Vagina (tissue), 2 donors: ENCODE results near the gene TK2. TPM values are rescaled to one million over a fixed set of nuclear protein-coding genes. Genes with fewer than 3 reads are reported as not detected.

Source experiments
- DNase-seq, 2 donors: peaks; one replicate each; pipeline ENCODE4 v3.0.0-alpha.2; 2017; ENCODE audit errors: extremely low spot score in 2 of 2
- H3K27ac ChIP-seq: fragments of 200-600 bp; sonication (generic); one replicate; pipeline ENCODE4 v1.5.1; 2019
- H3K27me3 ChIP-seq: fragments of 200-600 bp; sonication (generic); one replicate; pipeline ENCODE4 v1.5.1; 2019
- H3K36me3 ChIP-seq, 2 donors: fragments of 200-600 bp; sonication (generic); one replicate each; pipeline ENCODE4 v1.5.1; 2017 to 2019
- H3K4me1 ChIP-seq: fragments of 200-600 bp; sonication (generic); one replicate; pipeline ENCODE4 v1.5.1; 2019
- H3K4me3 ChIP-seq, 2 donors: fragments of 200-600 bp; sonication (generic); 1 replicate in 1 of 2; 2 replicates in 1 of 2; pipeline ENCODE4 v1.5.1; 2016 to 2019
- H3K9me3 ChIP-seq: fragments of 200-600 bp; sonication (generic); one replicate; pipeline ENCODE4 v1.5.1; 2019
- CTCF ChIP-seq, 3 experiments: fragments of 450-650 bp in 2 of 3; fragments of 200-600 bp in 1 of 3; sonication (generic) in 1 of 3; IDR thresholded peaks; one replicate each; pipeline ENCODE4 v1.5.1; 2017 to 2019; ENCODE audit warnings: antibody characterized with exemption in 3 of 3, mild to moderate bottlenecking in 2 of 3, moderate library complexity in 2 of 3
- POLR2A ChIP-seq, 2 donors: fragments of 450-650 bp; IDR thresholded peaks; one replicate each; pipeline ENCODE4 v1.6.1; 2017; ENCODE audit warnings: antibody characterized with exemption in 2 of 2, mild to moderate bottlenecking in 2 of 2, moderate library complexity in 2 of 2
- POLR2AphosphoS5 ChIP-seq, 2 donors: sonication (generic); formaldehyde crosslinking; IDR thresholded peaks; one replicate each; pipeline ENCODE4 v1.9.0; 2017; ENCODE audit warnings: antibody characterized with exemption in 2 of 2, mild to moderate bottlenecking in 2 of 2, low read depth in 1 of 2; ENCODE audit not compliant: insufficient read depth in 1 of 2
- intact Hi-C: fragments of 100-400 bp; cut with DNase I; formaldehyde crosslinking; loops from one replicate; pipeline ENCODE4 v1.15.1; 2023
- total RNA-seq: library from RNA; depleted of rRNA; stranded (reverse); fragments of >200 nt; gene quantifications from one replicate; pipeline ENCODE4 v1.2.3, GENCODE V29; 2016

TK2 gene
- total RNA-seq, 1 donor from 2014 or later = 43.2 TPM

- Histone ChIP-seq H3K4me1 (peaks cover 40% of the 10 kb centered on the region), H3K27me3 (no peaks in the 10 kb centered on the region), H3K9me3 (no peaks in the 10 kb centered on the region), H3K4me3 (no peak overlapping the region), H3K36me3 (peaks cover 0 to 20% of the 10 kb centered on the region in 2 donors), H3K27ac (peak overlapping the region; percentile 50)
- DNase-seq = peak in 1 of 2 donors; percentile 88
- TF ChIP-seq POLR2AphosphoS5 (IDR thresholded peaks at IDR 0.05; ENCODE audit: insufficient read depth in 1 of 2, low read depth in 1 of 2) (peak in 1 of 2 donors; percentile 54), POLR2A (IDR thresholded peaks at IDR 0.05) (no peak), CTCF (IDR thresholded peaks at IDR 0.05) (no peak)
- intact Hi-C loops = loop anchor here (10.0 kb wide), 1 partner anchor 83 kb away; the partner anchor contains the start of gene CMTM3
These were observed 27.8 kb downstream of the TK2 start for GRCh38 chr16:66521951-66522771.

- H3K4me3 ChIP-seq = no peak overlapping the region
- peaks cover 0 to 14% of the 10 kb centered on the region in 2 donors for H3K36me3 ChIP-seq
- no peak for DNase-seq
- peaks cover 47% of the 10 kb centered on the region for H3K4me1 ChIP-seq
- no peaks in the 10 kb centered on the region for H3K27me3 ChIP-seq
- TF ChIP-seq CTCF (IDR thresholded peaks at IDR 0.05) (no peak), POLR2AphosphoS5 (IDR thresholded peaks at IDR 0.05; ENCODE audit: insufficient read depth in 1 of 2, low read depth in 1 of 2) (no peak), POLR2A (IDR thresholded peaks at IDR 0.05) (no peak)
- H3K9me3 ChIP-seq = no peaks in the 10 kb centered on the region
- intact Hi-C loops = loop anchor here (10.0 kb wide), 1 partner anchor 84 kb away; the partner anchor contains the start of gene CMTM3
- H3K27ac ChIP-seq = peak overlapping the region; percentile 50
These were observed 28.6 kb downstream of the TK2 start for GRCh38 chr16:66521252-66521713.

- intact Hi-C loops = loop anchor here (10.0 kb wide), 1 partner anchor 84 kb away; the partner anchor contains the start of gene CMTM3
These were observed 29.3 kb downstream of the TK2 start for GRCh38 chr16:66520406-66521170.

More at GRCh38 chr16:66520406-66521170, 29.3 kb downstream of the TK2 start:
- Histone ChIP-seq H3K27ac (peak overlapping the region; percentile 50), H3K27me3 (no peaks in the 10 kb centered on the region), H3K36me3 (peaks cover 0 to 7% of the 10 kb centered on the region in 2 donors), H3K4me3 (no peak overlapping the region), H3K9me3 (no peaks in the 10 kb centered on the region), H3K4me1 (peaks cover 54% of the 10 kb centered on the region)
- no peak for TF ChIP-seq POLR2A (IDR thresholded peaks at IDR 0.05)
- TF ChIP-seq POLR2AphosphoS5 (IDR thresholded peaks at IDR 0.05; ENCODE audit: insufficient read depth in 1 of 2, low read depth in 1 of 2) = no peak
- no peak for TF ChIP-seq CTCF (IDR thresholded peaks at IDR 0.05)
- DNase-seq = no peak
